AG04450 (cell line): ENCODE results near the gene MIPEP. TPM values are rescaled to one million over a fixed set of nuclear protein-coding genes. Genes with fewer than 3 reads are reported as not detected.

Experiments
- CTCF ChIA-PET: fragments of 300-600, 350-600 bp; formaldehyde crosslinking; extraction: SDS; loops from one replicate; lab custom pipeline; 2022; ENCODE audit warnings: antibody characterized with exemption, inconsistent platforms; lab: Charles Lee
- POLR2A ChIA-PET: fragments of 350-600 bp; formaldehyde crosslinking; extraction: SDS; loops from one replicate; lab custom pipeline; 2021; ENCODE audit warnings: antibody characterized with exemption, inconsistent platforms; lab: Yijun Ruan, JAX
- DNase-seq: peaks from one replicate; pipeline ENCODE4 v3.0.0-alpha.2; 2011; ENCODE audit warnings: low read depth, low spot score
- H3K27ac ChIP-seq: one replicate; pipeline ENCODE4 v1.5.1; 2012; ENCODE audit warnings: low read depth, low read length, control low read depth
- H3K27me3 ChIP-seq: one replicate; pipeline ENCODE4 v1.6.0; 2012; ENCODE audit warnings: low read length; ENCODE audit not compliant: control insufficient read depth, insufficient read depth
- H3K4me3 ChIP-seq: 2 replicates; pipeline ENCODE4 v1.5.1; 2011; ENCODE audit warnings: mild to moderate bottlenecking, low read depth, low read length, control low read depth
- H3K9me3 ChIP-seq: 2 replicates; pipeline ENCODE4 v1.5.1; 2012; ENCODE audit warnings: low read length; ENCODE audit not compliant: control insufficient read depth, insufficient read depth
- CTCF ChIP-seq: IDR thresholded peaks from 2 replicates; pipeline ENCODE4 v1.5.1; 2011; ENCODE audit warnings: low read depth, low read length, control low read depth, inconsistent platforms
- polyA plus RNA-seq: library from polyadenylated mRNA; depleted of rRNA; stranded (reverse); fragments of >200 nt; gene quantifications from 2 replicates; pipeline ENCODE4 v1.2.3, GENCODE V29; 2011

The MIPEP gene
- polyA plus RNA-seq, 1 experiment, result 40.8 TPM

- no peak for DNase-seq
- Histone ChIP-seq H3K27me3 (no peaks in the 10 kb centered on the region), H3K9me3 (no peaks in the 10 kb centered on the region), H3K27ac (no peak overlapping the region), H3K4me3 (no peak overlapping the region)
- ChIA-PET POLR2A (no interaction called here), CTCF (interaction anchor here (0.9 kb wide), 1 partner anchor 11 kb away, joined by 4 read pairs; no protein-coding TSS in a partner anchor)
- no peak for TF ChIP-seq CTCF
These were observed 149.2 kb downstream of the MIPEP start for GRCh38 chr13:23740002-23740401.

GRCh38 chr13:23739596-23739995 lies 149.6 kb downstream of the MIPEP start:
- Histone ChIP-seq H3K27me3 (no peaks in the 10 kb centered on the region), H3K9me3 (no peaks in the 10 kb centered on the region), H3K27ac (no peak overlapping the region), H3K4me3 (no peak overlapping the region)
- no peak for DNase-seq
- CTCF ChIA-PET, result interaction anchor here (0.9 kb wide), 1 partner anchor 11 kb away, joined by 4 read pairs; no protein-coding TSS in a partner anchor
- no peak for TF ChIP-seq CTCF
- POLR2A ChIA-PET, result no interaction called here

- Histone ChIP-seq H3K27ac (no peak overlapping the region), H3K4me3 (no peak overlapping the region), H3K27me3 (no peaks in the 10 kb centered on the region), H3K9me3 (no peaks in the 10 kb centered on the region)
- ChIA-PET CTCF (no interaction called here), POLR2A (no interaction called here)
- DNase-seq, result no peak
- no peak for TF ChIP-seq CTCF
These were observed 152.7 kb downstream of the MIPEP start for GRCh38 chr13:23736541-23736940.

GRCh38 chr13:23735329-23735728 lies 153.9 kb downstream of the MIPEP start:
- POLR2A ChIA-PET, result no interaction called here
- H3K4me3 ChIP-seq, result no peak overlapping the region
- no peak overlapping the region for H3K27ac ChIP-seq
- H3K27me3 ChIP-seq, result no peaks in the 10 kb centered on the region
- no peak for TF ChIP-seq CTCF
- H3K9me3 ChIP-seq, result no peaks in the 10 kb centered on the region
- CTCF ChIA-PET, result interaction anchor here (0.8 kb wide), 1 partner anchor 9 kb away, joined by 3 read pairs; no protein-coding TSS in a partner anchor
- DNase-seq, result no peak

GRCh38 chr13:23731709-23732108 lies 157.5 kb downstream of the MIPEP start:
- Histone ChIP-seq H3K4me3 (no peak overlapping the region), H3K9me3 (no peaks in the 10 kb centered on the region), H3K27me3 (no peaks in the 10 kb centered on the region), H3K27ac (no peak overlapping the region)
- TF ChIP-seq CTCF, result no peak
- ChIA-PET POLR2A (no interaction called here), CTCF (interaction anchor here (1.1 kb wide), 1 partner anchor 158 kb away, joined by 5 read pairs; no protein-coding TSS in a partner anchor)
- DNase-seq, result no peak
